ENCODE measurements around the gene RALGPS2.

DNA sequence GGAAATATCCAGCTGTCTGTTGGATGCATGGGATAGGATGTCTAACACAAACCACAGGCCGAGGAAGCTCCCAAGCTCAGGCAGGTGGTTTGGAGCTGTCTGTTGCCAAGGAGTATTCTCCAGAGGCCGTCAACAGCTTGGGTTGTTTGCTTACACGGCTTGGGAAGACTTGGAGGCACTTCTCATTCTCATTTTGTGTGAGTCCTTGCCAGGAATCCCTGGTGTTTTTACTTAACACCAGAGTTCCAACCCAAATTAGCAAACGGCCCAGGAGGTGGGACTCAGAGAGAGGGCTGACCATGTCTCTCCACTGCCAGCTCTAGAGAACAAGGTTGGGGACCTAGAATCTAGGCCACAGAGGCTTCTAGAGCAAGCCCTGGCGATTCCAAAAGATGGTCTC lies 228.0 kb downstream of the RALGPS2 start:
- TF ChIP-seq ZNF565 (CRISPR knock-in tag; conservative IDR thresholded peaks at IDR 0.05; ENCODE audit: low read depth) (no peak), ZFP3 (CRISPR knock-in tag; IDR thresholded peaks at IDR 0.05) (no peak)
